Left cardiac atrium (tissue), 4 donors: ENCODE results near the gene BDNF. TPM values are rescaled to one million over a fixed set of nuclear protein-coding genes. Genes with fewer than 3 reads are reported as not detected.
"Not testable (repeated sequence)": the region's sequence is repeated elsewhere in the genome, so short reads cannot be mapped to it uniquely, and the experiment has no call there.

ENCODE experiments used
- ATAC-seq, 2 donors: fragments of 200-7000 bp; cut with Tn5 transposase; one replicate each; pipeline ENCODE4 v1.9.1; 2020; ENCODE audit warnings: mild to moderate bottlenecking in 2 of 2, moderate library complexity in 2 of 2
- DNase-seq: peaks from one replicate; pipeline ENCODE4 v3.0.0-alpha.2; 2020
- intact Hi-C, 2 donors: fragments of 100-400 bp; cut with DNase I; formaldehyde crosslinking; loops; one replicate each; pipeline versions ENCODE4 v1.14.1 to v1.15.1; 2022 to 2023
- total RNA-seq, 2 donors: library from RNA; stranded (reverse); fragmentation: NEBNext Ultra II Directional; extraction: Animal tissue kit (Norgen Biotek cat#: 25700); gene quantifications; one replicate each; pipeline ENCODE4 v1.2.1, GENCODE V29; 2021
- donor health status: DM: no; HTN: yes; CAD: no.
- donor health status: DM: no; HTN: yes; CAD: no; lungs with severe emphysema.
- donor health status: DM: yes; HTN: yes; CAD: no.
- donor health status: Dilated cardiomyopathy.

The BDNF gene
- total RNA-seq, 2 donors from 2014 or later = 0.08 to 0.09 TPM

DNA sequence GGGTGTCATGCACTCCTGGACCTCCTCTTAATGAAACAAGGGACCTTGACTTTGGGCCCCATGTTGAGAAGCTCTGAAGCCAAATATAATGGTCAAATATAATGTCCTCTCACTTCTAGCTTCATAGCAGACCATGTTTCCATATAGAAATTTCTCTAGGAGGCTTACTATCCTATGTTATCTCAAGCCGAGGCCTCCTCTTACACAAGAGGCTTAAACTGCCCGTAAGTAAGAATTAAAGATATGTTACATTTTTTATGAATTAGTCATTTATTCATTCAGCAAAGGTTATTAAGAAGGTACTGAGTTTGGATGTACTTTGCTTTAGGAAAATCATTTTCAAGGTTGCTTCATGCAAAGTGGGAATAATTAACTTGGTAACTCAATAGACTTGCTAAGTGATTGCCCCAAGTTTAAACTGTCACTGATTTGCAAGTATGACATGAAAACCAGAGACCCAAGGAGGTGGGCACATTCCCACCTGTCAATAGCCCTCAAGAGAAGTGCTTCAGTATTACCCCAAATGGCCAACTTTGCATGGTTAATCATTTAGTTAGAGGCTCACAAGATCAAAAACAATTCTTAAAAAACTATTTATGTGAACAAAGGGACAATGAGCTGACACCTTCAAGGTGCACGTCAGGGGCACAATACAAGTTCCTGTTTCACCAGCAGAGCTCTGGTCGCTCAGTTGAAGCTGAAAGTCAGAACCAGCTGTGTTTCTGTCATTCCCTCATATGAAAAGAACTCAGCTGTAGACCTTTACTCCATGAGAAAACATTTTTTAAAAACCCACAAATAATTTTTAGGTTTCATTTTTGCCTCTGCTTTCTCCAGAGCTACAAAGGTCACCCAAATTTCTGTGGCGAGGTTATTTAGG is 20.9 kb downstream of the BDNF start:
- intact Hi-C loops = no loop called here
- DNase-seq = no peak
- peak in 1 of 2 donors; percentile 31 for ATAC-seq

DNA sequence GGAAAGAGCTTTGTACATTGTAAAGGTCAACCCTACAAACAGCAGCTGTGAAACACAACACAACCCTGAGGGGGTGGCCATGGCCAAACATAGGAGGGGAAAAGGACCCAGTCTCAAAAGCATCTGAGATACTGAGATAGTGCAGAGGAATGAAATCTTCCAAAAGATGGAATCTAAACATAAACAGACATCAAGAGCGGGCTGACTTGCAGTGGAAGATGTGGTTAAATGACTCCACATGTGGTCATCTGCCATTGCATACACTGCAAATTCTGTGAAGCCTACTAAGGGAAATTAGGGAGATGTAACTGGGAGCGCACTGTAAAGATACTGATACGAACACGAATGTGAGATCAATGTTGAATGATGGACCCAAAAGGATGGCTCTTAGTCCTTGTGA is 22.0 kb downstream of the BDNF start:
- intact Hi-C loops = no loop called here
- no peak for ATAC-seq
- no peak for DNase-seq

DNA sequence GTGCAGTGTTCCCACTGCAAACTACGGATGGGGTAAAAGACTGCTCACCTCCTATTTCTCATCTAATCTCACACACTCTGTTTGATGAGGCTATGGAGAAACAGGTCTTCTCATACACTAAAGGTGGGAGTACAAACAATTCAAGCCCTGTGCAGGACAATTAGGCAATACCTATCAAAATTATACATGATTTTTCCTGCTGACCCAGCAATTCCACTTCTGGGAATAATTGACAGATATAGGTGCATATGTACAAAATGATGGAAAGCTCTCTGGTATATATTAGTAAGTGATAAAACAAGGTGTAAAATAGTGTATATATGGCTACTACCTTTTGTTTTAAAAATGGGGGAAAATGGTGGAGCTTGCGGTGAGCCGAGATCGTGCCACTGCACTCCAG is 23.1 kb downstream of the BDNF start:
- DNase-seq = no peak
- intact Hi-C loops = no loop called here
- ATAC-seq = no peak

DNA sequence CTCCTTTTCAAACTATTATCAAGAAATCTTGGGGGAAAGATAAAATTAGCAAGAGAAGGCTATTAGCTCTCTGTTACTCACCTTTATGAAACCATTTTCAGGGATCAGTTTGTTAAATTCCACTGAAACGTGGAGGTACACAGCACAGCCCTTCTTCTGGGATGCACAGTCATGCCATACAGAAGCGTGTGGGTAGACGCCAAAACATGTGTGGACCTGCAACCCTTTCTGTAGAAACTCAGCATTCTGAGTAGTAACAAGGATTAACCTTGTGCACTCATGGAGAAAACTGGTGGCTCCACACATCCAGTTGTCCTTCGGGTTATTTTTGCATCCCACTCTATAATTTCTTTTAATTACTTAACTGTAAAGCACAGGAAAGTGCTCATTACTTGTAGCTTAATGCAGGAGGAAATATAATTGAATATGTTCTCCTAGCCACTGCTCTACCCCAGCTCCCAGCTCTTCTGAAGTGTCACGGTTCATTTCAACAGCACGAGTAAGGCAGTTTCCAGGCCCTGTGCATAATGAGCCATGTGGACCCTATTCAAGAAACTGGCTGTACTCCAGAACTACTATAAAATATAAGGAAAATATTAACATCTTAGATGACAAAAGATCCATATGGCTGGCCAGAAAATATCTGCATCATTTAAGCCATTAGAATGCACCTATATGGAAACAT is 26.1 kb downstream of the BDNF start:
- no peak for ATAC-seq
- DNase-seq = no peak
- intact Hi-C loops = no loop called here

DNA sequence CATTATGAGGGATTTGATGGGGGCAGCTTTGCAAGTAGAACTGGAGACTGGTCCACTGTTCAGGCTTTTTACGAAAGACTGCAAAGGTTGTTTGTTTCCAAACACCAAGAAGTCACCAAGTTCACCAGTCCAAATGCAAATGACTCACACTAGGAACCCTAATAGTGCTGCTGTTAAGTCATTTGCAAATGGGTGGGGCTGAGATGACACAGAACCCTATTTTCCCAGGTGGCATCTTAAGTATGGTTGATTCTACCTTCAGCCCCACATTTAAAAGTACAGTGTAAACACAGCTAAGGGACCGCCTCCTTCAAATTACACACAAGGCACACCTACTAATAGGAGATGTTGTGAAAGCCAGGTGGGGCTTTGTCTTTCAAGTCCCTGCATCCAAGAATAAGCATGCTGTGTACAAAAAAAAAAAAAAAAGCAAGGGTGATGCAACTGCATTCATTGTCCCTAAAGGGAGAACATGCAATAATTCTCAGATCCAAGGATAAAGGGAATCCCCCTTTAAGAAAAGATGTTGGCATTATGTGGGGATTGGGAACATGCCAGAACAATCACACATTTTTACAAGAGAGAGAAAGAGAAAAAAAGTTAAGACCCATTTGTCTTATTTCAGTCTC is 27.3 kb downstream of the BDNF start:
- no peak for ATAC-seq

DNA sequence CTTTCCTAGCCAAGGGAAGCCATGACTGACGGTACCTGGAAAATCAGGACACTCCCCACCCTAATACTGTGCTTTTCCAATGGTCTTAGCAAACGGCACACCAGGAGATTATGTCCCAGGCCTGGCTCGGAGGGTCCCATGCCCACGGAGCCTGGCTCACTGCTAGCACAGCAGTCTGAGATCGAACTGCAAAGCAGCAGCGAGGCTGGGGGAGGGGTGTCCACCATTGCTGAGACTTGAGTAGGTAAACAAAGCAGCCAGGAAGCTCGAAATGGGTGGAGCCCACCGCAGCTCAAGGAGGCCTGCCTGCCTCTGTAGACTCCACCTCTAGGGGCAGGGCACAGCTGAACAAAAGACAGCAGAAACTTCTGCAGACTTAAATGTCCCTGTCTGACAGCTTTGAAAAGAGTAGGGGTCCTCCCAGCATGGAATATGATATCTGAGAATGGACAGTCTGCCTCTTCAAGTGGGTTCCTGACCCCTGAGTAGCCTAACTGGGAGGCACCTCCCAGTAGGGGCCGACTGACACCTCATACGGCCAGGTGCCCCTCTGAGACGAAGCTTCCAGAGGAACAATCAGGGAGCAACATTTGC is 34.6 kb downstream of the BDNF start:
- DNase-seq, ATAC-seq, intact Hi-C loops: not testable (repeated sequence)

More for the DNA sequence above, 27.3 kb downstream of the BDNF start:
- intact Hi-C loops = no loop called here
- DNase-seq = no peak

DNA sequence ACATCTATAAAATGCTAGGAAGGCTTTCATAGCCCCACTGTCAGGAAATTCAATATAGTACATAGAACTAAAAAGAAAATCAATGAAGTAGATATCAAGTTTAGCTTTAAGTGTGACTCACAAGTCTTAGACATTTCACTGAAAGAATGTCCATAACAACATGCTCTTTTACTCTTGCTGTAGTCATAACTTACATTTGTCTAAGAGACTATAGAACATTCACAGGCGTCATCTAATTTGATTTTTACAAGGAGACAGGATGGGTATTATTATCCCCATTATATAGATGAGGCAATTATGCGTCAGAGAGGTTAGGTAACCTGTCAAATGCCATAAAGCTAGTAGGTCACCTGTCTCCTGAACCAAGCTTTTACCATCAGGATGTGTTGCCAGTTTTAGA is 36.9 kb downstream of the BDNF start:
- no peak for ATAC-seq
- no peak for DNase-seq
- intact Hi-C loops = no loop called here

DNA sequence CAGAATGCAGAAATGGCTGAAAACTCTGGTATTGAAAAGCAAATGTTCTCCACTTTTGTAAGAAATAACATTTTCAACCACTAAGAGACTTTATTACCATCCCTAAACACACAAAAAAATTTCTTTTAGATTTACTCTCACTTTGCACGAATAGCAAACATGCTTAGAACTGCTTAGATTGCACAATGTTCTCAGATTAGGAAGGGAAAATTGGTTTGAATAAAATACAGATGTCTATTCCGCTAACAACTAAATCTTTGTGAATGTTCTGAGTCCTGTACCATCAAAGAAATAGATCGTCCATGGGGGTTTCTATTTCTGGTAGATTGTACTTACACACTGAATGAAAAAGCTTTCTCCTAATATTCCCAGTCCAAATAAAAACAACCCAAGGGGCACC is 40.1 kb downstream of the BDNF start:
- DNase-seq = no peak
- no peak for ATAC-seq
- intact Hi-C loops = no loop called here

DNA sequence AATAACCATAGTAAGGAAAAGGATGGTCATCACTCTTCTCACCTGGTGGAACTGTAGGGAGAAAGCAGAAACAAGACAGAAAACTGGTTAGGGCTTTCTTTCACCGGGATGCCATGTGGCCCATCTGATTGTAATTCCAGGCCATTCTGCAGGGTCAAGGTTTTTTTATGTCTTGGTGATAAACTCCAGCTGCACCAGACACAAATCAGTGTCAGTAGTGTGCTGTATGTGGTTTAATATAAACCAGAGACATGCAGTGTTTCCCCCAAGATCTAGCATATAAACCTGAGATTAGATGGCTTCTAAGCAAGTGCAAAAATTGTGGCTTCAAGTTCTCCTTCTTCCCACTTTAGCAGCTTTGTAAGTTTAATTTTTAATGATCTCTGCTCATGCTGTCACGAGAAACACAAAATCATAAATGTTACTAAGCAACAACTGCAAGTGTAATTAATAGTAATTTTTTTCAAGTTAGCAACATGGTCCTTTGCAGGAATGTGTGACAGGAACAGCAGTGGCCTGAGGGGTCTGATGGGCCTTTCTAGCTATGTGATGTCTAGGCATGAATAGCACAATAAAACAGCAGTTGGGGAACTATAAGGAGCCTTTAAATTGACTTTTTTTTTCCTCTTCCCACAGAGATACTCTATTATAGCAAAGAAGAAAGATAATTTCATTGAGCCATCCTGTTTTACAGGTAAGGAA is 41.6 kb downstream of the BDNF start:
- no peak for ATAC-seq
- DNase-seq = no peak
- intact Hi-C loops = no loop called here

DNA sequence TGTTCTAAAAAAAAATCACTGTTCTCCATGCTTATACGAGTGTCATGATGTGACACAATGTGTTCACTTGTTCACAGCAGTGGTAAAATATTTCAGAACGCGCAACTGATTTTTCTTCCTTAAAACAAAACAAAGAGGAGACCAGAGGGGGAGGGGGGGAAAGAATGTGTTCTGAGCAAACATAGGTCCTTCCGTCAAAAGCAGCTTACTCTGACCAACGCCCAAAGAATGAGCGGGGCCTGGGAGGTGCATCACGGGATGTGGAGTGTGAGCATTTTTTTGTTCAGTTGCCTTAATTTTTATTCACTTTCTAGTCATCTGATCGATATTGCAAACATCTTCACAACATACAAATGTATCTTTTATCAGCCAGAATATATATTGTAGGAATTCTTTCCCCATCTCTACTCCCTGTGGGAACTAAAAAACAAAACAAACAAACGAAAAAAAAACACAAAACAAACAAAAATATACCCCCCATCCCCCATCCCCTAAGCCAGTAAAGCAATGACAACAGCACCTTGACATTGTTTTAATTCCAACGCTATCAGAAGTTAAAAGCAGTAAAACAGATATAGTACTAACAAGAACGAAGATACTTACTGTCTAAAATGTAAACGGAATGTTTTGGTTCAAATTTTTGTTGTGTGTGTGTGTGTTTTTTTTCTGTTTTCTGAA is 43.3 kb downstream of the BDNF start:
- ATAC-seq (no peak), DNase-seq (no peak)
- intact Hi-C loops = no loop called here

DNA sequence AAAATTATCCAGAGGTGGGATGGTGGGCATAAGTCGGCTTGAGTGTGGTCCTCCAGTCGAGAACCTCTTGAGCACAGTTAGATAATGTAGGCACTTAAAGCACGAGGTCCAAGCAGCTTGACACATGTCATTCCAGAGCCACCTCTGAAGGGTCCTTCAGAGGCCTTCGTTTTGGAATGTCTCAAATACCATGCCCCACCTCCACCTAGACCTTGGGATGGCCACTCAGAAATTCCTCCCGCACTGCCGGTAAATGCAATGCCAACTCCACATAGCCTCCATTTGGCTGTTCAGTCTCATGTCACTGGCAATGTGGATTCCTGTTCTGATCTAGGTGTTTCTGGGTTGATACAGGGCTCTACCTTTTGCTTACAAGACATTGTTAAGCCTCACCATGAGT is 43.9 kb downstream of the BDNF start:
- no peak for DNase-seq
- intact Hi-C loops = no loop called here
- no peak for ATAC-seq

DNA sequence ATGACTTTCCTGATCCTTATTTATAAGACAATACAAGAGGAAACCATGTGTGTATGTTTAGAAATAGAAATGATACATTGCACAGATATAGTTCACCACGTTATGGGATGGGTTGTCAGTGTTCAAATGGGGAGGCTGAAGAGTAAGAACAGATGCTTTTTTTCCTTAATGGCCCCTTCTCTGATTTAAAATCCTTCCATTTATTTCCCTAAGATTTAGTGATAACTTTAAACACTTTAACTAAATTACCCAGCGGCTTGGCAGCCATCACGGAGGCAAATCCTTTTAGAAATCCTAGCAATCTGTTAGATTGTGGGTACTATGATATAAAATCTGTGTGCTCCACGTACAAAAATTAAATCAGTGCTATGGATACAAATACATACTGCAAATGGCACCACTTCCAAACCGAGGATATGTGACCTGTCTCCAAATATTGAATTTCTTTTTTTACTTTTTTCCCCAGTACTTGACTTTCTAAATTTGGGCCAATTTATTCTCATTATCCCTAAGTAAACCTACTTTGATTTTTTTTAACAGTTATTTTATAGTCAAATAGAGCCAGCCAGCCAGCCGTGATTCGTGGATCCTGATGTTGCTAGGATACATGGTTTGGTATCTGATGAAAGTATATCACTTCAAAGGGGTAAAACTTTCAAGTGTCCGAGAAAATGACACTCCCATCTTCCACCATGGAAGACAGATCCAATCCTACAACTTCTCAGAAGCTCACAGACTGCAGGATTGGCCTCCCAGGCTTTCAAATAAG is 46.1 kb downstream of the BDNF start:
- DNase-seq = no peak
- intact Hi-C loops = no loop called here
- ATAC-seq = no peak

DNA sequence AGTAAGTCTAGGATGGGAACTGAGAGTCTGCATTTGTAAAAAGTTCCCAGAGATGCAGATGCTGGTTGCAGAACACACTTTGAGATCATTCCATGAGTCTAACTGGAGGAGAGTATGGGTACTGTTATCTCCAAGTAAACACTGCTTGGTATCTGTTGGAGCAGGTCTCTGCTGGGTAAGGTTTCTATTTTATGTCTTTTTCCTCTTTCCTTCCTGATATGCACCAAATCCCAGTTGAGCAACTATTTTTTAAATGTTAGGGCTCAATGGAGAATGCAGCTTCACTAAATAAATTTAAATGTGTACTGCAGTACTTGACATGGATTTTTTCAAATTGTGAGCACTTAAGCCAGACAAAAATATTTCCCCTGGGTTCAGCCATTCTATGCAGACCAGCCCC is 48.5 kb downstream of the BDNF start:
- DNase-seq (no peak), ATAC-seq (no peak)
- intact Hi-C loops = no loop called here

DNA sequence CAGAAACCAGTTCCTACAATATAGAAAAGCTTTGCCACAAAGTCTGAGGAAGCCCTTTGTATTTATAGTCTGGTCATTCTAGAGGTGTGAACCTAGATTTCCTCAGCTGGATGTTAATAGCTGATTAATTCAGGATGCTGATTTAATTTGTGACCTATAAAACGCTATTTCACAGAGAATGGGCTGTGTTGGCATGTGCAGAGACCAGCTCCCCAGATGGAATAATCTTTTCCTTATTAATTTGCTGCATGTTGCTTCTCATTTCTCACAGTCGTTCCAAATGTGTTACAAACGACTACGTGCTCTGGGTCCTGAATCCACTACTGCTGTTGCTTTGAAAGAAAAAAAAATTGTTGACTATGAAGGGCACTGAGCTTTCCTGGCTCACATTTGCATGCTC is 49.3 kb downstream of the BDNF start:
- ATAC-seq (no peak), DNase-seq (no peak)
- intact Hi-C loops = no loop called here

DNA sequence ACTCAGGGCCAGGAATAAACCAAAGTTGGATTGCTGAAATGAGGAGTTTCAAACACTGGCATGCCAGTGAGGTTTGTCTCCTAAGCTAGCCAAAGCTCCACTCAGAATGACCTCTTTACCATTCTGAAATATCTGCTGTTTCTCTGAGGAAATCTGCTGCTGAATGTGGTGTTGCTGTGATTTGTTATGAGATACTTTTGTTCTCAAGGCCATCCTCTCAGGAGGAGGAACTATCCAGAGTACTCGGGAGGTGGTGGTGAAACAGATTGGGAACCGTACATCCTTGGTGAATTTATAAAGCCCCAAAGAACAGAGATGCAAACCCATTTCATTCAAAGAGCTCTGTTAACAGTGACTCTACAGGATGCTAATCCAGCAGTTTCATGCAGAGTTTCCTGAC is 50.5 kb downstream of the BDNF start:
- no peak for ATAC-seq
- intact Hi-C loops = no loop called here
- DNase-seq = no peak

DNA sequence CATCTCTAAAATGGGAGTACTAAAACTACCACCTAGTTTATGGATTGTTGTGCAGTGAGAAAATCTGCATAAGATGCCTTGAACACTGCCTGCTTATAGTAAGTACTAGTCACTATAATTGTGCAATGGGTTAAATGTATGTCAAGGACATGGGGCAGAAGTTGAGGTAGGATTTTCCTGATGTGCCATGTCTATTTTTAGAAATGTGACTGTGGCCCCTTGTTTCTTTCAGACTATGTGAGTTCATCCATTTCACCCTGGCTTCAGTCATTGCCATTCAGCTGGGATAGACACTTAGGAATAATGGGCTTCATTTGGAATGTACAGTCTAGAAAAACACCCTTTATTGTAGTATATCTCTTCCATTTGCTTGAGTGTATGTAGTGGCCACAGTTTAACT is 51.4 kb downstream of the BDNF start:
- ATAC-seq (no peak), DNase-seq (no peak)
- intact Hi-C loops = no loop called here

DNA sequence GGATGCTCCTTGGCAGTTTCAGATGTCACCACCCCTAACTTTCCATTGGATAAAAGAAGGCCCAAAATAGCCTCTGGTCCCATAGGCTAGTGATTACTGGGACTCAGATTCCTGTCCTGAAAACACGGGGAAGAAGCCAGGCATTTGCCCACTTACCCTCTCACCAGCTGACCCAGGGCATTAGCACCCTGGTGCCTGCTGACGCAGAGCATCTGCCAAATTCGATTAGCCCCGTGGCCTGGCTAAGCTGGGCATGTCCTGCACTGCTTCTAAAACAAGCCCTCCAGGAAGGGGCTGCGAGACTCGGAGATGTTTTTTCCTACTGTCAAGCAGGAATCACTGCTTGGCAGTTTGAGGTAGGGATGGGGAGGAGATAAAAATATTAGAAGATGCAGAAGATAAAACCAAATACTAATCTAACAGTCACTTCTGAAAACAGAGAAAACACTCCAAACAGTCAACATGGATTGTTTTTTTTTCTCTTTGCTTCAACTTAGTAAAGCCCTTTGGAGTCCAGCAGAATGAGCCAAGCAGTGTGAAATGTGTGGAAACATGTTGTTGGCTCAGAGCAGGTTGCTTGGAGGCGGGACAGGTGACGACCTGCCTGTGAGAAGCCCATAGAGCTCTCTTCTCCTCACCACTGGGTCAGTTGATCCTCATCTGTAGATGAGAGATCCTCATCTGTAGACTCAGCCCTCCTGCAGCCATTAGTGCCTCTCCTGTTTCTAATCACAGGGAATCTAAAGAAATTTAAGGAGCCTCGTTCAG is 54.0 kb downstream of the BDNF start:
- ATAC-seq (peak; percentile 48 to 78), DNase-seq (peak; percentile 21)
- intact Hi-C loops = no loop called here
